IPS-18c (cell line): ENCODE data around the gene FAM98A.
A peak's percentile ranks its signal among the peaks of the same experiment; 100 is the strongest.

ENCODE experiments used
- H3K4me3 ChIP-seq: 2 replicates; pipeline ENCODE4 v1.7.0; 2013; ENCODE audit warnings: low read depth, mild to moderate bottlenecking, low read length, moderate library complexity; ENCODE audit not compliant: insufficient read depth
- H3K9me3 ChIP-seq: one replicate; pipeline ENCODE4 v1.6.1; 2013; ENCODE audit warnings: mild to moderate bottlenecking, low read length, moderate library complexity; ENCODE audit not compliant: control insufficient read depth, insufficient read depth

Gene FAM98A

GRCh38 chr2:33599175-33599942, at the start of gene FAM98A:
Gene FAM98A (minus strand): TSS chr2:33599299. CDS start chr2:33599221, 78 bp downstream.
- H3K4me3 ChIP-seq = peak within 1 kb of the TSS; percentile 75

GRCh38 chr2:33645861-33646260, 46.8 kb upstream of the FAM98A start:
- Histone ChIP-seq H3K4me3 (no peak overlapping the region), H3K9me3 (no peaks in the 10 kb centered on the region)

More at GRCh38 chr2:33599175-33599942, at the start of gene FAM98A:
- no peaks in the 10 kb centered on the region for H3K9me3 ChIP-seq

- Histone ChIP-seq H3K9me3 (no peaks in the 10 kb centered on the region), H3K4me3 (no peak overlapping the region)
Observed at GRCh38 chr2:33644215-33644614, 45.1 kb upstream of the FAM98A start.

- H3K9me3 ChIP-seq = no peaks in the 10 kb centered on the region
- no peak overlapping the region for H3K4me3 ChIP-seq
Observed at GRCh38 chr2:33636001-33636400, 36.9 kb upstream of the FAM98A start.

GRCh38 chr2:33634261-33634910, 35.3 kb upstream of the FAM98A start:
- no peak overlapping the region for H3K4me3 ChIP-seq

GRCh38 chr2:33633315-33633714, 34.2 kb upstream of the FAM98A start:
- H3K4me3 ChIP-seq = no peak overlapping the region
- H3K9me3 ChIP-seq = no peaks in the 10 kb centered on the region

More at GRCh38 chr2:33634261-33634910, 35.3 kb upstream of the FAM98A start:
- no peaks in the 10 kb centered on the region for H3K9me3 ChIP-seq

GRCh38 chr2:33632831-33633230, 33.7 kb upstream of the FAM98A start:
- Histone ChIP-seq H3K9me3 (no peaks in the 10 kb centered on the region), H3K4me3 (no peak overlapping the region)

- H3K9me3 ChIP-seq = no peaks in the 10 kb centered on the region
- no peak overlapping the region for H3K4me3 ChIP-seq
Observed at GRCh38 chr2:33628031-33628827, 29.1 kb upstream of the FAM98A start.

GRCh38 chr2:33619028-33619427, 19.9 kb upstream of the FAM98A start:
- Histone ChIP-seq H3K9me3 (no peaks in the 10 kb centered on the region), H3K4me3 (no peak overlapping the region)

- Histone ChIP-seq H3K9me3 (no peaks in the 10 kb centered on the region), H3K4me3 (no peak overlapping the region)
Observed at GRCh38 chr2:33617989-33618388, 18.9 kb upstream of the FAM98A start.

GRCh38 chr2:33617401-33617800, 18.3 kb upstream of the FAM98A start:
- no peak overlapping the region for H3K4me3 ChIP-seq
- H3K9me3 ChIP-seq = no peaks in the 10 kb centered on the region

GRCh38 chr2:33616873-33617272, 17.8 kb upstream of the FAM98A start:
- no peak overlapping the region for H3K4me3 ChIP-seq
- no peaks in the 10 kb centered on the region for H3K9me3 ChIP-seq

GRCh38 chr2:33614190-33614589, 15.1 kb upstream of the FAM98A start:
- Histone ChIP-seq H3K4me3 (no peak overlapping the region), H3K9me3 (no peaks in the 10 kb centered on the region)

GRCh38 chr2:33607905-33608304, 8.8 kb upstream of the FAM98A start:
- Histone ChIP-seq H3K4me3 (no peak overlapping the region), H3K9me3 (no peaks in the 10 kb centered on the region)

GRCh38 chr2:33607251-33607721, 8.2 kb upstream of the FAM98A start:
- Histone ChIP-seq H3K9me3 (no peaks in the 10 kb centered on the region), H3K4me3 (no peak overlapping the region)

GRCh38 chr2:33606622-33607021, 7.5 kb upstream of the FAM98A start:
- Histone ChIP-seq H3K9me3 (no peaks in the 10 kb centered on the region), H3K4me3 (no peak overlapping the region)

GRCh38 chr2:33606100-33606499, 7.0 kb upstream of the FAM98A start:
- Histone ChIP-seq H3K4me3 (no peak overlapping the region), H3K9me3 (no peaks in the 10 kb centered on the region)

GRCh38 chr2:33605056-33605455, 6.0 kb upstream of the FAM98A start:
- Histone ChIP-seq H3K4me3 (no peak overlapping the region), H3K9me3 (no peaks in the 10 kb centered on the region)
